Ovary (tissue), 3 donors: Measurements from ENCODE around the gene CFAP141.

Experiments
- CTCF ChIP-seq, 3 donors: fragments of 450-650 bp in 2 of 3; fragments of 200-600 bp in 1 of 3; IDR thresholded peaks; one replicate each; pipeline versions ENCODE4 v1.5.1 to v1.8.0; 2016 to 2022; ENCODE audit warnings: antibody characterized with exemption in 3 of 3, mild to moderate bottlenecking in 1 of 3
- EP300 ChIP-seq: sonication (generic); formaldehyde crosslinking; IDR thresholded peaks from one replicate; pipeline ENCODE4 v1.6.1; 2017; ENCODE audit warnings: antibody characterized with exemption
- POLR2A ChIP-seq: fragments of 450-650 bp; IDR thresholded peaks from one replicate; pipeline ENCODE4 v1.6.1; 2017; ENCODE audit warnings: antibody characterized with exemption, mild to moderate bottlenecking, moderate library complexity
- donor health status: DM: no; HTN: no; CAD: no.

GRCh38 chr1:154221278-154222001, 15.3 kb upstream of the CFAP141 start:
- TF ChIP-seq CTCF (IDR thresholded peaks at IDR 0.05) (no peak), POLR2A (no peak), EP300 (no peak)
